NB4 (cell line): ENCODE data around the gene CDH15.

Experiments
- MYC ChIP-seq: IDR thresholded peaks from 2 replicates; pipeline ENCODE4 v1.6.1; 2011; ENCODE audit warnings: low read depth, low read length
- TF ChIP-seq, protein P1 (sequence below): IDR thresholded peaks from one replicate; pipeline ENCODE4 v1.5.1; 2012; ENCODE audit warnings: low read depth, low read length

DNA sequence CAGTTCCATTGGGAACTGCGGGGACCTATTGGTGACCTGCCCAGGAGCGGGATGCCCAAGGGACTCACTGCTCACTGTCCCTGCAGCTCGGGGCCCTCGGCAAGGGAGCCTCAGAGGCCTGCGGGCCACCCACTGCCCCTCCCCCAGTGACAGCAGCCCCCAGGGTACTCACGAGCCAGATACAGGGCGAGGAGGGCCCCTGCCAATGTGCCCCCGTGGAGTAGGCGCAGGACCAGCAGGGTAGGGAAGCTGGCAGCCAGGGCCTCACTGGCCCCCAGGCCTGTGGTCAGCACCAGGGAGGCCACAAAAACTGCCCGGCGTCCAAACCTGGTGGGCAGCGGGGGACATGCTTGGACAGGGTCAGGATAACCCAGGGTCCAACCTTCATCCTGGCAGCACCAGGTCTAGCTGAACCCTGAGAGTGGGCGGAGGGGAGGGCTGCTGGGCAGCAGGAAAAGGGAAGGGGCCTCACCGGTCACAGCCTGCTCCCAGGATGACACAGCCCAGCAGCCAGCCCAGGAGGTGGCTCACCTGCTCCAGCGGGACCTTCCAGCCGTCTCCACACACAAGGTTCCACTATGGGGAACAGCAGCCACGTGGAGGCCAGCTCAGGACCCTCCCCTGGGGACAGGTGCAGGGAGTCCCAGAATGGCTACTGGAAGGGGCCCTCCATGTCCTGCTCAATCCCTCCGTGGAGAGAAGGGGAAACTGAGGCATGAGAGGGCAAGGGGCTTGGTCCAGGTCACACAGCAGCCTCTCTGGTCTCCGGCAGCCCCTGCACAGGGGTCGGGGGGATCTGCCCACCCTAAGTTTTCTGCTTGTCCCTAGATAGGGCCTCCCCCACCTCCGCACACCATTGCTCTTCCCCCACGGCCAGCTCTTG, 27.9 kb downstream of the CDH15 start:
- TF ChIP-seq, protein P1, sequence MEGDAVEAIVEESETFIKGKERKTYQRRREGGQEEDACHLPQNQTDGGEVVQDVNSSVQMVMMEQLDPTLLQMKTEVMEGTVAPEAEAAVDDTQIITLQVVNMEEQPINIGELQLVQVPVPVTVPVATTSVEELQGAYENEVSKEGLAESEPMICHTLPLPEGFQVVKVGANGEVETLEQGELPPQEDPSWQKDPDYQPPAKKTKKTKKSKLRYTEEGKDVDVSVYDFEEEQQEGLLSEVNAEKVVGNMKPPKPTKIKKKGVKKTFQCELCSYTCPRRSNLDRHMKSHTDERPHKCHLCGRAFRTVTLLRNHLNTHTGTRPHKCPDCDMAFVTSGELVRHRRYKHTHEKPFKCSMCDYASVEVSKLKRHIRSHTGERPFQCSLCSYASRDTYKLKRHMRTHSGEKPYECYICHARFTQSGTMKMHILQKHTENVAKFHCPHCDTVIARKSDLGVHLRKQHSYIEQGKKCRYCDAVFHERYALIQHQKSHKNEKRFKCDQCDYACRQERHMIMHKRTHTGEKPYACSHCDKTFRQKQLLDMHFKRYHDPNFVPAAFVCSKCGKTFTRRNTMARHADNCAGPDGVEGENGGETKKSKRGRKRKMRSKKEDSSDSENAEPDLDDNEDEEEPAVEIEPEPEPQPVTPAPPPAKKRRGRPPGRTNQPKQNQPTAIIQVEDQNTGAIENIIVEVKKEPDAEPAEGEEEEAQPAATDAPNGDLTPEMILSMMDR, result no peak
- no peak for TF ChIP-seq MYC
